SW480 (cell line): ENCODE results near the gene TLX2.
"Not testable (repeated sequence)": the region's sequence is repeated elsewhere in the genome, so short reads cannot be mapped to it uniquely, and the experiment has no call there.

Experiments
- DNase-seq: peaks from one replicate; pipeline ENCODE4 v3.0.0-alpha.2; 2016; ENCODE audit warnings: low spot score

The TLX2 gene

DNA sequence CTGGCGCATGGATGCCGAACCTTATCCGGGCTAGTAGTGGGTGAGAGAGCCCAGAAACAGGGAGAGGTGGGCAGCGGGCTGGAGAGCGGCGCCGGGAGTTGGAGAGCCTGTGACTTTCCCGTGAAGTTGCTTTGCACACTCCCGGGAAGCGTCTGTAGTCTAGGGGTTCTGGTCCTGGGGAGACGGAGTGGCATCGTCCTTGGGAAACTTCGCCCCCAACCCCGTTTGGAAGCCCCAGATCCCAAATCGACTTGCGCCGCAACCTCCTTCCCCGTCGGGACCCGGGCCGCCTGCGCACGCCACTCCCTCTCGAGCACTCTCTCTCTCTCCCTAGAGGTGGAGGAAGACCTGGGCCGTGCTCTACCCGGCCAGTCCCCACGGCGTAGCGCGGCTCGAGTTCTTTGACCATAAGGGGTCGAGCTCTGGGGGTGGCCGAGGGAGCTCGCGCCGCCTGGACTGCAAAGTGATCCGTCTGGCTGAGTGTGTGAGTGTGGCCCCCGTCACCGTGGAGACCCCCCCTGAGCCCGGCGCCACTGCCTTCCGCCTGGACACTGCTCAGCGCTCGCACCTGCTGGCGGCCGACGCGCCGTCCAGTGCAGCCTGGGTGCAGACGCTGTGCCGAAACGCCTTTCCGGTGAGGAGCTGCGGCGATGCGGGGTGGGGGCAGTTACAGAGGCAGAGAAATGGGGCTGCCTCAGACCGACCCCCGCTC is 40.7 kb downstream of the TLX2 start:
- DNase-seq = peak; percentile 72

DNA sequence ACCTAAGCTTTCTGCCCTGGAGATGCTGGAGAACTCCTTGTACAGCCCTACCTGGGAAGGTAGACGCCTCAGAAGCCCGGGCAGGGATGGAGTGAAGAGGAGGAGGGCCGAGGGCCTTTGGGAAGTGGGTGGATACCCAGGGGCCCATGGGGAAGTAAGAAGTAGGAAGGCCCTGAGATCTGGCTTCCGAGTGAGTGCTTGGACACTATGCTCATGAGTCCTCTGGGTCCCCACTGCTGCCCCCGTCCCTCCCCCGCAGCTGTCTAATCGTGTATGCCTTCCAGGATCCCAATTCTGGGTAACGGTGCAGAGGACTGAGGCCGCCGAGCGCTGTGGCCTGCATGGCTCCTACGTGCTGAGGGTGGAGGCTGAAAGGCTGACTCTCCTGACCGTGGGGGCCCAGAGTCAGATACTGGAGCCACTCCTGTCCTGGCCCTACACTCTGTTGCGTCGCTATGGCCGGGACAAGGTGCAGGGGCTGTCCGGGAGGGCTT is 41.4 kb downstream of the TLX2 start:
- DNase-seq = no peak

DNA sequence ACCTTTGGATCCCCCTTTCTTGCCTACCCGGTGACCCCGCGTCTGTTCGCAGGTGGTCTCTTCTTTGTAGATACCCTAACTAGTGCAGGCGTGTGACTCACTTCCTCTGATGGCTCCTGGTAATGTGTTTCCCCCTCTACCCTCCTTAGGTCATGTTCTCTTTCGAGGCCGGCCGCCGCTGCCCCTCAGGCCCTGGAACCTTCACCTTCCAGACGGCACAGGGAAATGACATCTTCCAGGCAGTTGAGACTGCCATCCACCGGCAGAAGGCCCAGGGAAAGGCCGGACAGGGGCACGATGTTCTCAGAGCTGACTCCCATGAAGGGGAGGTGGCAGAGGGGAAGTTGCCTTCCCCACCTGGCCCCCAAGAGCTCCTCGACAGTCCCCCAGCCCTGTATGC is 41.9 kb downstream of the TLX2 start:
- DNase-seq = no peak

DNA sequence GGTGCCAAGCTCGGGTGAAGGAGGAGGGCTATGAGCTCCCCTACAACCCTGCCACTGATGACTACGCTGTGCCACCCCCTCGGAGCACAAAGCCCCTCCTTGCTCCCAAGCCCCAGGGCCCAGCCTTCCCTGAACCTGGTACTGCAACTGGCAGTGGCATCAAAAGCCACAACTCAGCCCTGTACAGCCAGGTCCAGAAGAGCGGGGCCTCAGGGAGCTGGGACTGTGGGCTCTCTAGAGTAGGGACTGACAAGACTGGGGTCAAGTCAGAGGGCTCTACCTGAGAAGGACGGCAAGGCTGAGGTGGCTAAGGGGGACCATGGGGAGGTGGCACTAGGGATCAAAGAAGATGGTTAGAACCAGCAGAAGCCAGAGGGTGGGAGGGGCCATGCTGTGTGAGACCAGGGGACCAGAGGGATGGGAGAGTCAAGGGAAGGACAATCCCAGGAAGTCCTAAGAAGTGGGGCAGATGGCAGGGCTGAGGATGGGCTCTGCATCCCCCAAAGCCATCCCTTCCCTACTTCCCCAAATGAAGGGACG is 42.7 kb downstream of the TLX2 start:
- DNase-seq = no peak

DNA sequence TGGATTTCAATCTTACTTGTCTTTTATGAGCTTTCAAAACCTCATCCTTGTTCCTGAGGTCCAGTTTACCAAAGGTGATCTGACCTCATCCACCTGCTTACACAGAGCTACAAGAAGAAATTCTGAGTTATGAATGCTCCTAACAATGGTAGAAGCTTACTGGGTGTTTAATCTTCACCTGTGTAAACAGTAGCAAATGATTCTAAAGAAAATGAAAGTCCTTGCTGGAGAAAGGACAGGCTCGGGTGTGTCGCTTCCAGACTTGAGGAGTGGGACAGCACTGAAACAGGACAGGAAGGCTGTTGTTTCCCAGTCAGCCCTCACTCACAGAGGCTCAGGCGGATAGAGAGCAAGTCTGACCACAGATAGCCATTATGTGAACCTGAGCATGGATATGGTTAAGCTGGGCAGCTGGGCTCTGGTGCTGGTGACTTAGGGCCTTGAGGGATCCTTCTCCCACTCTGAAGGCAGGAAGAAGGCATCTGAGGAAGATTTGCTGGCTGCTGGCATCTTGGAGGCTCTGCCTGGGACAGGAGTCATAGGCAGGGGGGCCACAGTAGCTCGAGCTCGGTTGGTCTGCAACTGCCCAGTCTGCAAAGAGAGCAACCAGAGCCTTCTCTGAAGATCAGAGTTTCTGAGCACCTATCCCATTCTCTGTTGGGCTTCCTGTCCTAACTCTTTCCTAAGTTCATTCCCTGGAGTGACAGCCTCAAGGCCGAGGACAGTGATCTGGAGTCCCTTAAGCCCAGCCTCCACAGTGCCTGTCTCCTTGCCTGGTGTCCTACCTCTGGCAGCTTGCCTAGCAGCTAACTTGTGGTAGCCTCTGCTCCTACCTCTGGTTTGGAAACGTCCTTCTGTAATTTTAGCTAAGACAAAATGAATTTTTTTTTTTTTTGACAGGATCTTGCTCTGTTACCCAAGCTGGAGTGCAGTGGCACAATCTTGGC is 44.3 kb downstream of the TLX2 start:
- no peak for DNase-seq

DNA sequence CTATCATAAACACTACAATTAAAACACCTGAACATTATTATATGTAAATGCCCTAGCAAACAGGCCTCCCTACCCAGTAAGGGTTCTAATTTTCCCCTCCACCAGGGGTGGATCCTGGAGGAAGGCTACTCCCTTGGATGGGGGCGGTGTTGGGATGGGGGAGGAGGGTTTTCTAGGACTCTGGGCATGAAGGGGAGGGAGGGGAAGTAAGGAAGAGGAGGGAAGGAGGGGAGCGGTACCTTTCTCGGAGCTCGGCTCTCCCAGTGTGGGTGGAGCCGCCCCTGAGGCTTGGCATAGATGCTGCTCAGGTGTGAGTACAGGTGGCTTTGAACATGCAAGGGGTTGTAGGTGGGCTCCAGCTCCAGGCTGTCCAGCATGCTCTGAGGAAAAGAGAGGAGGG is 45.7 kb downstream of the TLX2 start:
- peak; percentile 37 for DNase-seq

DNA sequence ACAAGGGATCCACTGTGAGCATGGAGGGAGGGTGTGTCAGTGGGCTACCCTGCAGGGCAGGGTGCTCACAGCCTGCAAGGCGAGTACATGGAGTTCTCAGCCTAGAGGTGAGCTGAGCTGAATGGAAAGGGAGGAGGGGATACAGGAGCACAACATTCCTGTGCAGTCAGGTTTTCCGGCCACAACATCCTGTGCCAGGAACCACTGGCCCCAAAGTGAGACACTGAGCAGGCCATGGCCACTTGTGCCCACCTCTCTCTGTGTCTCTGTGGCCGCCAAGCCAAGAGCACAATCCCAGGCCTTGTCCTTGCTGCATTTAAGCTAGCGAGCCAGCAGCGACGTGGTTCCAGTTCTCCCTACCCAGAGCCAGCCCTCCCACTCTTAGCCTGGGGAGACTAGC is 46.3 kb downstream of the TLX2 start:
- peak; percentile 93 for DNase-seq

DNA sequence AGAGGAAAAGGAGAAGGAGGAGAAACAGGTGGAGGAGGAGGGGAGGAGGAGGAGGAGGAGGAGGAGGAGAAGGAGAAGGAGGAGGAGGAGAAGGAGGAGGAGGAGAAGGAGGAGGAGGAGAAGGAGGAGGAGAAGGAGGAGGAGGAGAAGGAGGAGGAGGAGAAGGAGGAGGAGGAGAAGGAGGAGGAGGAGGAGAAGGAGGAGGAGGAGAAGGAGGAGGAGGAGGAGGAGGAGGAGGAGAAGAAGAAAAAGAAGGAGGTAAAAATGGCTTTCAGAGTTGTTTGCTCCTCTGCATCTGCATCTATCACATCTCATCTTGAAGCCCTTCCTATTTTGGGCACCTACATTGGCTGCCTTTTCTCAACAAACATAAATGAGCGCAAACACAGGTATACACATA is 46.8 kb downstream of the TLX2 start:
- not testable (repeated sequence) for DNase-seq

DNA sequence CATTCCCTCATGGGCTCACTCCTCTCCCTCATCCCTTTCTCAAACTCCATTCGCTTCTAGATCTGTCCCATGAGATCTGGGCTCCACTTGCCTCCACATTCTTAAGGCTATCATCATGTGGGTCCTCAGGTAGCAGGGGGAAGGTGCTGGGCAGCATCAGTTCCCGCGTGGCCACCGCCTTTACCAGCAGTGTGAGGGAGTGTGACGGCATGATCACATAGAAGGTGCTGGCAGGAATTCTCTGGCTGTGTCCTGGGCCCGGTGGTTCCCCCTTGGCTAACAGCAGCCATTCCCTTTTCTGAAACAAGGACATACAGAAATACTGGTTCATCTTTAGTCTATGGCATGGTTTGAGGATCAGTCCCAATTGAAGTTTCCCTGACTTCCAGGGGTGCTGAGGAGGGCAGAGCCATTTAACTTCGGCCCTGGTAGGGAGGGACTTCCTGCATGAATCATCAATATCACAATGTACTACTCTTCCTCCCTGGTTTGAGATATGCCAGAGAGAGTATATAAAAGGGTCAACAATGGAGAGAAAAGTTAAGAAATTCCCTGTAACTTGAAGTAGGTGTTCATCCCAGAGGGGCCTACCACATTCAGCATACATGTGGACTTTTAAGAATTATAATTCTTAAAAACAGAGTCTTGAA is 48.0 kb downstream of the TLX2 start:
- DNase-seq = peak; percentile 36

DNA sequence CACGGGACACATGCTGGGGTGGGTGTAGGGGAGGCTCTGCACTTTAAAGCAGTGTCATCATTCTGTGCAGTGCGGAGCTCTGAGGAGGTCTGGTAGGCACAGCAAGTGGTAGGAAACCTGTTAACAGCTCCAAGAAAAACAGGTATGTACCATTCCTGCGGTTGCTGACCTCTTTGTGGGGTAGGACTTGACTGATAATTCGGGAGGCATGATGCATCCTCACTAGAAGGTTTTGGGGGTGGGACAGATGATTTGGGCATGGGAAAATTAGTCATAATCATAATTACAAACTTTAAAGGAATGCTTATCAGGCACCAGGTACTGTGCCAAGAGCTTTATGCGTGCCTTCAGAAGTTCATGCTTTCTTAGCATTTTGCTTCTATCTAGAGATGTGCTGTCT is 50.0 kb downstream of the TLX2 start:
- no peak for DNase-seq

DNA sequence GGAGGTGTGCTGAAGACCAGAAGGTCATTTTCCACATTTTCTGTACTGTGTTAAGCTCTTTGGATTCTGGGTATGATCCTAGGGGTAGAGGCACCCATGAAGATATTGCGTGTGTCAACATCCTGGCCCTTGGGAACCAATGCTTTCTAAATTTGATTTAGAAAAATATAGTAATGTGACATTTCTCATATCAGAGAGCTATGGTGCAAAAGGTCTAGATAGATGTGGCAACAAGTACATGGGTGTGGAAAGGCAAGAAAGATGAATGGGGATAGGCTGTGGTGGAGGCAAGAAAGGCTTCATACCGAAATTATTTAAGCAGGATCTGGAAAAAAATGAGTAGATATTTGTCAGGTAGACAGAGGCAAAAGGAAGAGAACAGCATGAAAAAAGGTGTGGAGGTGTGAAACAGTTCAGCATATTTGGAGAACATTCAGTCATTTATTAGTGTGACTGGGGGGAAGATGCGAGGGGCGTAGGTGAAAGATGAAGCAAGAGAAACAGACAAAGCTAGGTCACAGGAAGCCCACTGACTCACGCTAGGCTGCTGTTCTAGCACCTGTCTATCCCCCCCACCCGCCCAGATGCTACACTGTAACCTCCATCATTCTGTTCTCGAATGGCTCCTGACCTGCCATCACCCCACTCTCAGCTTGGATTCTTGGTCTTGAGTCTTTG is 52.0 kb downstream of the TLX2 start:
- DNase-seq = no peak

DNA sequence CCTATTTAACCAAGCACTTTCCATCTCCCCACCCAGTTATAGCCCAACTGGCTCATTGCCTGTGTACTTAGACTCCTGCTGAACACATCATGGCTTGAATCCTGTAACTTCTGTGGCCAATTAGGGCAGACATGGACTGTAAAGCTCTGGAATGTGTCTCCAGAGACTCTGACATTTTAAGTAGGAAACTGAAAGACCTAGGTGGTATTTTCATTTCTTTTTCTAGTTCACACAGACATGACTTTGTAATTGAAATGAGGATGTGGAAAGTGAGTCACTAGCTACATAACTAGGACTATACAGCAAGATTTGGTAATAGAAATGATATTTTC is 52.5 kb downstream of the TLX2 start:
- DNase-seq = no peak
